Stimulated activated CD8-positive, alpha-beta memory T cell treated with anti-CD3 and anti-CD28 coated beads, Interleukin-7, amount 100 ng/mL, for 24 hours (primary cell): Measurements from ENCODE around the gene ATP2C1.

Source experiments
- DNase-seq: peaks from one replicate; pipeline ENCODE4 v3.0.0-alpha.2; 2020; ENCODE audit warnings: low read depth

ATP2C1 gene

GRCh38 chr3:130975251-130975650 lies 81.4 kb downstream of the ATP2C1 start:
- no peak for DNase-seq

GRCh38 chr3:130976706-130977105 lies 82.8 kb downstream of the ATP2C1 start:
- no peak for DNase-seq

GRCh38 chr3:130979117-130979516 lies 85.2 kb downstream of the ATP2C1 start:
- DNase-seq = no peak

- no peak for DNase-seq
Measured at GRCh38 chr3:130981469-130981868, 87.6 kb downstream of the ATP2C1 start.

GRCh38 chr3:130990282-130990681 lies 96.4 kb downstream of the ATP2C1 start:
- DNase-seq = no peak

- no peak for DNase-seq
Measured at GRCh38 chr3:130991126-130991525, 97.2 kb downstream of the ATP2C1 start.

GRCh38 chr3:130992344-130992743 lies 98.5 kb downstream of the ATP2C1 start:
- no peak for DNase-seq

GRCh38 chr3:130997289-130997688 lies 103.4 kb downstream of the ATP2C1 start:
- no peak for DNase-seq

GRCh38 chr3:131001071-131001470 lies 107.2 kb downstream of the ATP2C1 start:
- DNase-seq = no peak

- DNase-seq = no peak
Measured at GRCh38 chr3:131004603-131005002, 110.7 kb downstream of the ATP2C1 start.

- no peak for DNase-seq
Measured at GRCh38 chr3:131007256-131007655, 113.4 kb downstream of the ATP2C1 start.

- no peak for DNase-seq
Measured at GRCh38 chr3:131007782-131008181, 113.9 kb downstream of the ATP2C1 start.

- no peak for DNase-seq
Measured at GRCh38 chr3:131008326-131008725, 114.4 kb downstream of the ATP2C1 start.

GRCh38 chr3:131009698-131010097 lies 115.8 kb downstream of the ATP2C1 start:
- no peak for DNase-seq

GRCh38 chr3:131018970-131019369 lies 125.1 kb downstream of the ATP2C1 start:
- no peak for DNase-seq

- DNase-seq = no peak
Measured at GRCh38 chr3:131020122-131020693, 126.3 kb downstream of the ATP2C1 start.

- DNase-seq = no peak
Measured at GRCh38 chr3:131025539-131025938, 131.7 kb downstream of the ATP2C1 start.

- DNase-seq = peak; percentile 81
Measured at GRCh38 chr3:131026321-131027151, 132.7 kb downstream of the ATP2C1 start, which contains the start of the genes ASTE1 and NEK11. ASTE1 (minus strand) TSS chr3:131026825; CDS start chr3:131025306, 1,519 bp downstream. NEK11 (plus strand) TSS chr3:131026877; CDS start chr3:131029709, 2,832 bp downstream.

- DNase-seq = no peak
Measured at GRCh38 chr3:131028844-131029243, 135.0 kb downstream of the ATP2C1 start.

GRCh38 chr3:131031660-131032059 lies 137.8 kb downstream of the ATP2C1 start:
- DNase-seq = no peak

- DNase-seq = no peak
Measured at GRCh38 chr3:131033480-131034080, 139.7 kb downstream of the ATP2C1 start.

- DNase-seq = no peak
Measured at GRCh38 chr3:131036200-131036816, 142.4 kb downstream of the ATP2C1 start.

GRCh38 chr3:131036986-131037385 lies 143.1 kb downstream of the ATP2C1 start:
- no peak for DNase-seq
